ENCODE measurements around the gene MYO1E. TPM values are rescaled to one million over a fixed set of nuclear protein-coding genes. Genes with fewer than 3 reads are reported as not detected.

Gene MYO1E
- polyA plus RNA-seq (0.36 and 0.38 TPM in 2 replicates), polyA minus RNA-seq (1.9 and 4.1 TPM in 2 replicates)

- no peaks in the 10 kb centered on the region for H3K36me3 ChIP-seq (ENCODE audit: insufficient read depth, low read length)
- H3K27me3 ChIP-seq (ENCODE audit: insufficient read depth, low read depth, low read length), result peaks cover 29% of the 10 kb centered on the region
- H3K79me2 ChIP-seq (replicated peaks; ENCODE audit: insufficient read depth, low read length), result no peaks in the 10 kb centered on the region
- H3K27ac ChIP-seq (ENCODE audit: low read length), result no peak within 1 kb of the TSS
- TF ChIP-seq POLR2AphosphoS5 (IDR thresholded peaks at IDR 0.05), result peak; percentile 59
- no peak for TF ChIP-seq EZH2 (IDR thresholded peaks at IDR 0.05; ENCODE audit: borderline replicate concordance, insufficient read depth, low read length, poor library complexity, severe bottlenecking)
- peak; percentile 47 for TF ChIP-seq EP300 (conservative IDR thresholded peaks at IDR 0.05; ENCODE audit: poor library complexity, severe bottlenecking)
- TF ChIP-seq REST (IDR thresholded peaks at IDR 0.05; ENCODE audit: borderline replicate concordance), result no peak
- TF ChIP-seq SMC3 (conservative IDR thresholded peaks at IDR 0.05; ENCODE audit: poor library complexity), result peak; percentile 30
- TF ChIP-seq TAF1 (IDR thresholded peaks at IDR 0.05; ENCODE audit: low read depth), result no peak
- no peak for TF ChIP-seq CTCF (IDR thresholded peaks at IDR 0.05; ENCODE audit: poor library complexity, severe bottlenecking)
- peak; percentile 39 for TF ChIP-seq RAD21 (conservative IDR thresholded peaks at IDR 0.05)
- TF ChIP-seq MXI1 (conservative IDR thresholded peaks at IDR 0.05; ENCODE audit: poor library complexity, severe bottlenecking), result no peak
- H3F3A ChIP-seq (ENCODE audit: insufficient read depth, low read length, poor library complexity, severe bottlenecking), result no peaks in the 10 kb centered on the region
- H3K4me3 ChIP-seq (ENCODE audit: low read length), result peak within 1 kb of the TSS; percentile 94
- H3K9me2 ChIP-seq (ENCODE audit: insufficient read depth, low read length), result no peaks in the 10 kb centered on the region
- H3K9ac ChIP-seq (ENCODE audit: low read length), result peak within 1 kb of the TSS; percentile 72
- peak within 1 kb of the TSS; percentile 27 for H3K4me2 ChIP-seq (ENCODE audit: low read length)
- H4K20me1 ChIP-seq (ENCODE audit: insufficient read depth), result no peaks in the 10 kb centered on the region
- H2AFZ ChIP-seq (ENCODE audit: low read depth, low read length), result peak within 1 kb of the TSS; percentile 65
- no peaks in the 10 kb centered on the region for H3K9me3 ChIP-seq (ENCODE audit: low read length)
These were observed at the start of gene MYO1E for GRCh38 chr15:59372352-59373211. Gene MYO1E (minus strand): TSS chr15:59372871. CDS start chr15:59372500, 371 bp downstream.

- H3K27ac ChIP-seq (ENCODE audit: low read length), result no peak overlapping the region
- H3K9me3 ChIP-seq (ENCODE audit: low read length), result no peaks in the 10 kb centered on the region
- H3F3A ChIP-seq (ENCODE audit: insufficient read depth, low read length, poor library complexity, severe bottlenecking), result no peaks in the 10 kb centered on the region
- H3K4me2 ChIP-seq (ENCODE audit: low read length), result no peak overlapping the region
- H3K27me3 ChIP-seq (ENCODE audit: insufficient read depth, low read depth, low read length), result no peaks in the 10 kb centered on the region
- TF ChIP-seq EP300 (conservative IDR thresholded peaks at IDR 0.05; ENCODE audit: poor library complexity, severe bottlenecking), result no peak
- no peak for TF ChIP-seq SMC3 (conservative IDR thresholded peaks at IDR 0.05; ENCODE audit: poor library complexity)
- no peak for TF ChIP-seq RAD21 (conservative IDR thresholded peaks at IDR 0.05)
- TF ChIP-seq TAF1 (IDR thresholded peaks at IDR 0.05; ENCODE audit: low read depth), result no peak
- no peak for TF ChIP-seq POLR2AphosphoS5 (IDR thresholded peaks at IDR 0.05)
- no peak for TF ChIP-seq MXI1 (conservative IDR thresholded peaks at IDR 0.05; ENCODE audit: poor library complexity, severe bottlenecking)
- TF ChIP-seq EZH2 (IDR thresholded peaks at IDR 0.05; ENCODE audit: borderline replicate concordance, insufficient read depth, low read length, poor library complexity, severe bottlenecking), result no peak
- TF ChIP-seq CTCF (IDR thresholded peaks at IDR 0.05; ENCODE audit: poor library complexity, severe bottlenecking), result no peak
- TF ChIP-seq REST (IDR thresholded peaks at IDR 0.05; ENCODE audit: borderline replicate concordance), result no peak
- H3K4me3 ChIP-seq (ENCODE audit: low read length), result no peak overlapping the region
- H3K9me2 ChIP-seq (ENCODE audit: insufficient read depth, low read length), result no peaks in the 10 kb centered on the region
- no peaks in the 10 kb centered on the region for H3K79me2 ChIP-seq (replicated peaks; ENCODE audit: insufficient read depth, low read length)
- no peak overlapping the region for H2AFZ ChIP-seq (ENCODE audit: low read depth, low read length)
- no peaks in the 10 kb centered on the region for H3K36me3 ChIP-seq (ENCODE audit: insufficient read depth, low read length)
- no peaks in the 10 kb centered on the region for H4K20me1 ChIP-seq (ENCODE audit: insufficient read depth)
- no peak overlapping the region for H3K9ac ChIP-seq (ENCODE audit: low read length)
These were observed 48.4 kb upstream of the MYO1E start for GRCh38 chr15:59420986-59421618.
